Limb (tissue), 2 donors: Measurements from ENCODE around the gene RGS11.
"Not testable (repeated sequence)": the region's sequence is repeated elsewhere in the genome, so short reads cannot be mapped to it uniquely, and the experiment has no call there.

Experiments
- DNase-seq, 2 donors: peaks; one replicate each; pipeline ENCODE4 v3.0.0-alpha.2; 2016; ENCODE audit errors: extremely low spot score in 2 of 2

The RGS11 gene

GRCh38 chr16:280991-281659 is 5.4 kb upstream of the RGS11 start:
- no peak for DNase-seq

DNA sequence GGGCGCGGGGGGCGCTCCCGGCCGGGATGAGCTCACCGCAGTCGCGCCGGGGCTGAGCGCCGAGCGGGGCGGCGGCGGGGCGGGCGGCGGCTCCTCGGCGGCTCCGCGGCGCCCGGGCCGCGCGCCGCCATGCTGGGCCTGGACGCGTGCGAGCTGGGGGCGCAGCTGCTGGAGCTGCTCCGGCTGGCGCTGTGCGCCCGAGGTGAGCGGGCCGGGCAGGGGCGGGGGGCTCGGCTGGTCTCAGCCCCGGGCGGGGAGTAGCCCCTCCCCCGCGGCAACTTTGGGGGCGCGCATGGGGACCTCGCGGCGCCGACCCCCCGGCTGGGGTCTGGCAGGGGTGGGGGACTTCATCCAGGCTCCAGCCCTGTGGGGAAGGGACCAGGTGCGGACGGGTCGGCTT is 4.8 kb upstream of the RGS11 start, which contains the start of gene ARHGDIG:
TSS of gene ARHGDIG (plus strand) at position 40 of the 400 bp plus-strand sequence. CDS start at position 130, 90 bp downstream.
- peak in 1 of 2 donors; percentile 59 for DNase-seq

DNA sequence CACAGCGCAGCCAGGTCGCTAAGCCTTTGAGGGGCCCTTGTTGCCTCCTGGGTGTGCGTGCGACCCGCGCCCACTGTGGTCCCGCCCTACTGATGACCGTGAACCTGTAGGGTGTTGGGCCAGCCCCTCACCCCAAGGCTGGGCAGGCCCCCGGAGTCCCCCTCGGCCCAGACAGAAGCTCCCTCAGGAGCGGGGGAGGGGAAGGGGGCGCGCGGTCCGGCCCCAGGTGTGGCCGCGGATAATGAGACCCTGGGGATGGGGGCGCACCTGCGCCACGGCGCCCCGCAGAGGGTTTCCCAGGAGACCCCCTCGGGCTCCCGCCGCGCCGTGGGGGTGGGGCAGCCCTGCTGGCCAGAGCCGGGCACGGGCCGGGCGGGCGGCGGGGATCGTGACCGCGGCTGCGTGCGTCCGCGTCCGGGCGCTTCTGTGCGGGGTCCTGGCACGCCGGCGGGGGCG is 4.3 kb upstream of the RGS11 start:
- no peak for DNase-seq

DNA sequence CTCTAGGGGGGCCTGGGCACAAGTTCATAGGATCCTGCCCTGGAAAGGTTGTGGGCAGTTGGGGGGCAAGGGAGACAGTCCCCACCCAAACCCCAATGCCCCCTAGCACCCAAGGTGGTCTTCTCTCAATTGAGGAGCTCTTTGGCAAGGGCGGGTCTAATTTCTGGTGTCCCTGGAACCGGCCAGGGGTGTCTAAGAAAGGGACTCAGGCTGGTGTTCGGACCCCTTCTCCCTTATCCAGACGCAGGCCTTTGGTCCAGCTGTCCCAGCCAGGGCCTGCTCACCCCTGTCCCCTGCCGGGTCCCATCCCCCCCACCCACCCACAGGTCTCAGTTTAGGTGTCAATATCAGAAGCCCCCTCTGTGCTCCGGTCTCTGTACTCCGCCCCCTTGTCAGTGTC is 3.8 kb upstream of the RGS11 start:
- no peak for DNase-seq

- no peak for DNase-seq
Observed at GRCh38 chr16:278863-279366, 3.2 kb upstream of the RGS11 start.

GRCh38 chr16:276426-277077 is 808 bp upstream of the RGS11 start:
- DNase-seq = no peak

DNA sequence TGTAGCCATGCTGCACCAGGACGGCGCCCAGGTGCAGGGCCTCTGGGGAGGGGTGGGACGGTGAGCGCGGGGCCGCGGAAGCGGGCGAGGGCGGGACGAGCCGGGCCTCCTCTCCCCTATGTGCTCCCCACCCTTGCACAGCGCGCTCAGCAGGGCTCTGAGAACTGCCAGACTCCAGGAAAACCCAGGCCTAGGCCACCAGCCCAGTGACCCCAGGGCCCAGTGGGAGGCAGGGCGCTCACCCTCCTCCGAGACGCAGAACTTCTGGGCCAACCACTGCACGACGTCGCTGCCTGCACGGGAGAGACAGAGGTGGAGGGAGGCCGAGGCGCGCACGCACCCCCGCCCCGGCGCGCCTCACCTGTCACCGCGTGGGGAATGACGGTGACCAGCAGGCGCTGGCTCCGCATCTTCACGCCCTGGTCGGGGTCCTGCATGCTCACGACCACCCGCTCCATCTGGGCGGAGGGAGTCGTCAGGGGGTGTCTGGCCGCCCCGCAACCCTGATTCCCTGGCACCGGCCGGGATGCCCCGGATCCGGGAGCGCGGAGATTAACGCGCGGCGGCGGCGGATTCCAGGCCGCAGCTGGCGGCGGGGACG is 603 bp downstream of the RGS11 start:
- DNase-seq = peak in 1 of 2 donors; percentile 56

DNA sequence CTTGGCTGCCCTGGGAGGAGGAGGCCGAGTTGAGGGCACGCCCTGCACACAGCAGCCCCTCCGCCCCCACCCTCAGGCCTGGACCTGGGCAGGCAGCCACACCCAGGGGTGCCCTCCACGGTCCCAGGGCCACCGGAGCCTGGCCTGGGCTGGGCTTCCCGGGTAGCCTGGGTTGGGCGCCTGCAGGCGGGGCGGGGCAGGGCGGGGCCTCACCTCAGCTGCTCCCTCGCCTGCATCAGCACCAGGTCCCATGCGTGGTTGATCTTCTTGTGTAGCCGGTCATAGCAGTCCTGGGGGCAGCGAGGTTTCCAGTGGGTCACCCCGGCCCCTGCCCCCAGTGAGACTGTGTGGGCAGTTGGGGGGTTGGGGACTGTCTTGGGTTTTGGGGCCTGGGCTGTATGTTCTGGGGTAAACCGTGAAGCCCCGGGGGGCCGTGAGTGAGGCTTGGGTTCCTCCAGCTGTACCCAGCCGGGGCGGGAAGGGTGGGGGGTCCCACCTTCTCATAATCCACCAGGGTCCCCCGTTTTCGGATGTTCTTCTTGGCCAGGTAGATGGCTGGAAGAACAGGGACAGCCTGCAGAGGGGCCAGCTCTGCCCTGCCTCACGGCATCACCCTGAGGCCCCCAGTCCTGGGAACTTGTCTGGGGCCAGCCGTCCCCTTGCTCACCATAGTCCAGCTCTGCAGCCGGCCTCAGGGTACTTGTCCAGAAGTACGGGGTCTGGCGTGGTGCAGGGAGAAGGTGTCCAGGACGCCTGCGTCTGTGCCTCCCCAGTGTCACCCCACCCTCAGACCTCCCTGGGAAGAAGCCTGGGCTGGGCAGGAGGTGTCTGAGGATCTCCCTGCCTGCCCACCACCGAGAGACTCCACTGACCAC is 2.0 kb downstream of the RGS11 start:
- no peak for DNase-seq

GRCh38 chr16:272633-273546 is 2.9 kb downstream of the RGS11 start:
- no peak for DNase-seq

- no peak for DNase-seq
Observed at GRCh38 chr16:270381-271255, 5.1 kb downstream of the RGS11 start.

GRCh38 chr16:269061-269796 is 6.5 kb downstream of the RGS11 start:
- DNase-seq = no peak

GRCh38 chr16:268141-269053 is 7.3 kb downstream of the RGS11 start:
- no peak for DNase-seq

DNA sequence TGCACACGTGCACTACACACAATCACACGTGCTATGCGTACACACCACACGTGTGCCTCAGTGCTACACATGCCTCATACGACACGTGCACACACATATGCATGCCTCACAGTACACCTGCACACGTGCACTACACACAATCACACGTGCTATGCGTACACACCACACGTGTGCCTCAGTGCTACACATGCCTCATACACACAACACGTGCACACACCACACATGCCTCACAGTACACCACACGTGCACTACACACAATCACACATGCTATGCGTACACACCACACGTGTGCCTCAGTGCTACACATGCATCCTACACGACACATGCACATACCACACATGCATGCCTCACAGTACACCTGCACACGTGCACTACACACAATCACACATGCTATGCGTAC is 8.2 kb downstream of the RGS11 start:
- DNase-seq = not testable (repeated sequence)

DNA sequence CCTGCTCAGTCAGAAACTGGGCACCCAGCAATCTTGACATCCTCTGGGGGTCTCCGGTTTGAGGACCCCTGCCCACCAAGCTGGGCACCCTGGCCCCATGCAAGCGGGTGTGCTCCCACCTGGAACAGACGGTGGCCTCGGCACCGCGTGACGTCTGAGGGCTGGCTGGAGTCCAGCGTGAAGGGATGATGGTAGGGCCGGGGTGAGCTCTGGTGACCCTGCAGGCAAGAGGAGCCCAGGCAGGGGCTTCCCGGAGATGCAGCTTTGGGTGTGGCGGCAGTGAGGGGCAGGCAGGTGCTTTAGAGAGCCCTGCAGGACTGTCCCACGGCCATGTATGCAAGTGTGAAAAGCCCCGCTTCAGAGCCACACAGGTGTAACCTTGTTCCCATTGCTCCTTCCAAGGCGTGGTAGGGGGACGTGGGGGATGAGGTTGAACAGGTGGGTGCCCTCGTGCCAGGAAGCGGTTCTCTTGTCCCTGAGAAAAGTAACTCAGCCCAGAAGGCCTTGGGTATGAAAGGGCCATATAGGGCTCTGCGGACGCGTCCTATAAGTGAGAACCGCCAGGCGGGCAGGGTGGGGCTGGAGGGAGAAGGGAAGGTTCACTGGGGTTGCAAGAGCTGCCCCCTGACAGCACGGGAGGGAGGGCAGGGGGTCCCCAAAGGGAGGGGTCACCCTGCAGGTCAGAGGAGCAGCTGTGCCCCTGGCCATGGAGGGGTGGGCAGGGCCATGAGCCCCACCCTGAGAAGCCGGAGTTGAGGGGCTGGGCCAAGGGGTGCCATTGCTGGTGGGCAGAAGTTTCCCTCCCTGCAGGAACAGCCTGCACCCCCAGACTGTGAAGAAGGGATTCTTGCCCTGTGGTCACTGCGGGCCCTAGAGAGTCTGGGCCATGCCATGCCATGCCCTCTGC is 9.2 kb downstream of the RGS11 start:
- no peak for DNase-seq

DNA sequence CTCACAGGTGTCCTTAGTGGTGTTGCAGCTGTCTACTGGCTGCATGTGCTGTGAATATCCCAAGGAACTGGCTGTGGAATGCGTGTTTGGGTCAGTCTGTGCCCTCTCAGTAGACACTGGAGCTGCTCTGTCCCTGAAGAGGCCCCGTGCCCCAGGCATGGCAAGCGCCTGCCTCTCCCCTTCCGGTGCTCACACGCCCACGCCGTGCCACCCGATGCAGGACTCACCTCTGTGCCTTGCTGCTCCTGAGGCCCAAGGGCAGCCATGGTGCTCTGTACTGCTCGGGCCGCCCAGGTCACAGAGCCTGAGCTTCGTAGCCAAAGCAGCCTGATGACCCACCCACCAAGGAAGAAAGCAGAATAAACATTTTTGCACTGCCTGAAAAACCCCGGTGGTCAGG is 10.0 kb downstream of the RGS11 start:
- no peak for DNase-seq

- DNase-seq = no peak
Observed at GRCh38 chr16:265002-265529, 10.7 kb downstream of the RGS11 start.
